HEK293 (cell line): ENCODE results near the gene WDR36.

Experiments
- CTCF ChIA-PET: fragments of 350-600 bp; formaldehyde crosslinking; extraction: SDS; loops from one replicate; lab custom pipeline; 2021; ENCODE audit warnings: antibody characterized with exemption; lab: Yijun Ruan, JAX
- POLR2A ChIA-PET: fragments of 300-600 bp; formaldehyde crosslinking; extraction: SDS; loops from one replicate; lab custom pipeline; 2020; ENCODE audit warnings: antibody characterized with exemption, inconsistent platforms; lab: Yijun Ruan, JAX
- H3K27ac ChIP-seq: fragments of 200-500 bp; sonication (Bioruptor generic); 2 replicates; pipeline ENCODE4 v1.5.1; 2014; ENCODE audit warnings: low read depth, low read length, control low read depth, inconsistent platforms; ENCODE audit errors: extremely low read depth
- H3K36me3 ChIP-seq, 2 experiments: fragments of 200-500 bp in 1 of 2; sonication (Bioruptor generic) in 1 of 2; 1 replicate in 1 of 2; 2 replicates in 1 of 2; pipeline ENCODE4 v1.5.1; 2014 to 2017; ENCODE audit warnings: inconsistent platforms in 2 of 2, low read length in 2 of 2; ENCODE audit not compliant: control insufficient read depth in 2 of 2, insufficient read depth in 1 of 2
- H3K4me1 ChIP-seq: fragments of 200-500 bp; sonication (Bioruptor generic); 2 replicates; pipeline ENCODE4 v1.5.1; 2014; ENCODE audit warnings: mild to moderate bottlenecking, low read length, inconsistent platforms; ENCODE audit not compliant: control insufficient read depth, insufficient read depth
- H3K4me3 ChIP-seq: 2 replicates; pipeline ENCODE4 v1.5.1; 2011; ENCODE audit warnings: low read depth, mild to moderate bottlenecking, control low read depth, low read length, moderate library complexity
- H3K9me3 ChIP-seq: fragments of 200-500 bp; sonication (Bioruptor generic); 2 replicates; pipeline ENCODE4 v1.5.1; 2014; ENCODE audit warnings: low read depth, low read length, inconsistent platforms; ENCODE audit not compliant: control insufficient read depth, insufficient read depth
- CTCF ChIP-seq: fragments of 450-650 bp; formaldehyde crosslinking; IDR thresholded peaks from 2 replicates; pipeline ENCODE4 v1.5.1; 2016; ENCODE audit warnings: missing biosample characterization, missing genetic modification characterization
- HOXA7 ChIP-seq: sonication (generic); formaldehyde crosslinking; IDR thresholded peaks from 2 replicates; pipeline ENCODE4 v1.8.1; 2022; ENCODE audit warnings: missing genetic modification reagents, borderline replicate concordance
- TSHZ1 ChIP-seq: fragments of 450-650 bp; formaldehyde crosslinking; IDR thresholded peaks from 2 replicates; pipeline ENCODE4 v1.5.1; 2016; ENCODE audit warnings: missing biosample characterization, missing genetic modification characterization, borderline replicate concordance
- YY1 ChIP-seq: fragments of 450-650 bp; formaldehyde crosslinking; IDR thresholded peaks from 2 replicates; pipeline ENCODE4 v1.5.1; 2018; ENCODE audit warnings: missing biosample characterization, missing genetic modification characterization
- ZBTB7A ChIP-seq: fragments of 450-650 bp; formaldehyde crosslinking; IDR thresholded peaks from 2 replicates; pipeline ENCODE4 v1.5.1; 2016; ENCODE audit warnings: low read depth, missing biosample characterization, missing genetic modification characterization
- ZFP37 ChIP-seq: fragments of 450-650 bp; formaldehyde crosslinking; IDR thresholded peaks from 2 replicates; pipeline ENCODE4 v1.5.1; 2016; ENCODE audit warnings: missing biosample characterization, missing genetic modification characterization
- ZNF112 ChIP-seq: fragments of 450-650 bp; formaldehyde crosslinking; IDR thresholded peaks from 2 replicates; pipeline ENCODE4 v1.5.0; 2017; ENCODE audit warnings: missing biosample characterization, missing genetic modification characterization
- ZNF280C ChIP-seq: fragments of 450-650 bp; formaldehyde crosslinking; IDR thresholded peaks from 2 replicates; pipeline ENCODE4 v1.5.1; 2016; ENCODE audit warnings: missing biosample characterization, missing genetic modification characterization
- ZNF280D ChIP-seq: fragments of 450-650 bp; formaldehyde crosslinking; IDR thresholded peaks from 2 replicates; pipeline ENCODE4 v1.5.1; 2016; ENCODE audit warnings: missing biosample characterization, missing genetic modification characterization
- ZNF311 ChIP-seq: fragments of 450-650 bp; formaldehyde crosslinking; IDR thresholded peaks from 2 replicates; pipeline ENCODE4 v1.5.1; 2017; ENCODE audit warnings: missing biosample characterization, missing genetic modification characterization, borderline replicate concordance
- ZNF398 ChIP-seq: fragments of 450-650 bp; formaldehyde crosslinking; IDR thresholded peaks from 2 replicates; pipeline ENCODE4 v1.5.1; 2017; ENCODE audit warnings: missing biosample characterization, missing genetic modification characterization
- ZNF433 ChIP-seq: fragments of 450-650 bp; formaldehyde crosslinking; IDR thresholded peaks from 2 replicates; pipeline ENCODE4 v1.5.1; 2016; ENCODE audit warnings: missing biosample characterization, missing genetic modification characterization, low read depth
- ZNF501 ChIP-seq: fragments of 450-650 bp; formaldehyde crosslinking; IDR thresholded peaks from 2 replicates; pipeline ENCODE4 v1.5.1; 2016; ENCODE audit warnings: missing biosample characterization, missing genetic modification characterization
- ZNF585B ChIP-seq: fragments of 450-650 bp; formaldehyde crosslinking; IDR thresholded peaks from 2 replicates; pipeline ENCODE4 v1.5.1; 2016; ENCODE audit warnings: missing biosample characterization, missing genetic modification characterization
- ZNF654 ChIP-seq: fragments of 450-650 bp; formaldehyde crosslinking; IDR thresholded peaks from 2 replicates; pipeline ENCODE4 v1.5.1; 2016; ENCODE audit warnings: low read depth, missing biosample characterization, missing genetic modification characterization

Gene WDR36

GRCh38 chr5:111165058-111165457 is 72.9 kb downstream of the WDR36 start:
- POLR2A ChIA-PET, result interaction anchor here (1.0 kb wide), 1 partner anchor 59 kb away, joined by 4 read pairs; no protein-coding TSS in a partner anchor
- CTCF ChIA-PET, result interaction anchor here (1.3 kb wide), 1 partner anchor 114 kb away, joined by 9 read pairs; no protein-coding TSS in a partner anchor
- H3K36me3 ChIP-seq, result no peaks in the 10 kb centered on the region

More at GRCh38 chr5:111165058-111165457, 72.9 kb downstream of the WDR36 start:
- Histone ChIP-seq H3K4me1 (no peaks in the 10 kb centered on the region), H3K27ac (no peak overlapping the region), H3K4me3 (no peak overlapping the region), H3K9me3 (no peaks in the 10 kb centered on the region)
- TF ChIP-seq CTCF (tag by site-specific recombination), result no peak
- TF ChIP-seq YY1, result no peak
- no peak for TF ChIP-seq HOXA7 (CRISPR knock-in tag)
- no peak for TF ChIP-seq ZNF398
- no peak for TF ChIP-seq ZNF585B (tag by site-specific recombination)
- TF ChIP-seq ZNF280C (tag by site-specific recombination), result no peak
- no peak for TF ChIP-seq ZNF501 (tag by site-specific recombination)
- no peak for TF ChIP-seq ZNF311
- no peak for TF ChIP-seq ZNF112 (tag by site-specific recombination)
- TF ChIP-seq ZBTB7A (tag by site-specific recombination), result no peak
- no peak for TF ChIP-seq ZNF654
- TF ChIP-seq ZNF280D, result no peak
- no peak for TF ChIP-seq ZFP37 (tag by site-specific recombination)
- no peak for TF ChIP-seq ZNF433 (tag by site-specific recombination)
- no peak for TF ChIP-seq TSHZ1 (tag by site-specific recombination)
